22Rv1 (cell line): Measurements from ENCODE around the gene CFAP65.

Experiments
- H3K27ac ChIP-seq: fragments of 450-650 bp; 2 replicates; pipeline ENCODE4 v1.5.1; 2017
- CTCF ChIP-seq: fragments of 450-650 bp; IDR thresholded peaks from 2 replicates; pipeline ENCODE4 v1.5.1; 2017; ENCODE audit warnings: mild to moderate bottlenecking
- ZFX ChIP-seq: fragments of 450-650 bp; IDR thresholded peaks from 2 replicates; pipeline ENCODE4 v1.6.1; 2017; ENCODE audit warnings: antibody characterized with exemption, borderline replicate concordance

The CFAP65 gene

GRCh38 chr2:219060821-219061791, 19.8 kb upstream of the CFAP65 start, which contains the start of gene IHH:
IHH (minus strand) TSS chr2:219060921; CDS start chr2:219060467, 454 bp downstream.
- TF ChIP-seq ZFX (no peak), CTCF (no peak)
- H3K27ac ChIP-seq, result no peak within 1 kb of the TSS

GRCh38 chr2:219059725-219060682, 18.7 kb upstream of the CFAP65 start:
- TF ChIP-seq CTCF (no peak), ZFX (no peak)
- H3K27ac ChIP-seq, result no peak overlapping the region

GRCh38 chr2:219059375-219059724, 18.0 kb upstream of the CFAP65 start:
- H3K27ac ChIP-seq, result no peak overlapping the region
- TF ChIP-seq CTCF (no peak), ZFX (no peak)

- no peak overlapping the region for H3K27ac ChIP-seq
- TF ChIP-seq ZFX, result no peak
- TF ChIP-seq CTCF, result no peak
These were observed 17.4 kb upstream of the CFAP65 start for GRCh38 chr2:219058541-219059374.

- H3K27ac ChIP-seq, result no peak overlapping the region
- no peak for TF ChIP-seq ZFX
- TF ChIP-seq CTCF, result peak; percentile 95
These were observed 16.6 kb upstream of the CFAP65 start for GRCh38 chr2:219057709-219058540.
